DMS 273 (cell line): ENCODE measurements around the gene GPR37L1.
A peak's percentile ranks its signal among the peaks of the same experiment; 100 is the strongest.

Experiments used
- DNase-seq: peaks from one replicate; lab custom pipeline; 2025; ENCODE audit not compliant: unreplicated experiment; lab: John Stamatoyannopoulos, UW

Gene GPR37L1

GRCh38 chr1:202122639-202123335 is at the start of gene GPR37L1:
GPR37L1 (plus strand) TSS chr1:202122917; CDS start chr1:202122964, 47 bp downstream.
- peak; percentile 41 for DNase-seq

GRCh38 chr1:202073206-202073605 is 49.5 kb upstream of the GPR37L1 start:
- no peak for DNase-seq

- no peak for DNase-seq
Measured at GRCh38 chr1:202074985-202075384, 47.7 kb upstream of the GPR37L1 start.

GRCh38 chr1:202075389-202075788 is 47.3 kb upstream of the GPR37L1 start:
- no peak for DNase-seq

GRCh38 chr1:202076050-202076511 is 46.6 kb upstream of the GPR37L1 start:
- peak; percentile 65 for DNase-seq

- no peak for DNase-seq
Measured at GRCh38 chr1:202078241-202078640, 44.5 kb upstream of the GPR37L1 start.

- DNase-seq = peak; percentile 38
Measured at GRCh38 chr1:202081992-202082391, 40.7 kb upstream of the GPR37L1 start.

GRCh38 chr1:202084791-202085681 is 37.7 kb upstream of the GPR37L1 start:
- DNase-seq = no peak

GRCh38 chr1:202085682-202086373 is 36.9 kb upstream of the GPR37L1 start:
- no peak for DNase-seq

- DNase-seq = peak; percentile 31
Measured at GRCh38 chr1:202086579-202087350, 36.0 kb upstream of the GPR37L1 start.

GRCh38 chr1:202088206-202088605 is 34.5 kb upstream of the GPR37L1 start:
- no peak for DNase-seq

- DNase-seq = no peak
Measured at GRCh38 chr1:202090994-202091393, 31.7 kb upstream of the GPR37L1 start.

- DNase-seq = no peak
Measured at GRCh38 chr1:202093858-202094257, 28.9 kb upstream of the GPR37L1 start.

- peak; percentile 79 for DNase-seq
Measured at GRCh38 chr1:202101184-202101583, 21.5 kb upstream of the GPR37L1 start.

GRCh38 chr1:202104073-202104472 is 18.6 kb upstream of the GPR37L1 start:
- no peak for DNase-seq

- DNase-seq = no peak
Measured at GRCh38 chr1:202105571-202106339, 17.0 kb upstream of the GPR37L1 start.

GRCh38 chr1:202106340-202107254 is 16.1 kb upstream of the GPR37L1 start:
- DNase-seq = no peak

- peak; percentile 63 for DNase-seq
Measured at GRCh38 chr1:202107321-202107761, 15.4 kb upstream of the GPR37L1 start.
